Spinal cord (tissue), 10 donors: ENCODE measurements around the gene LCOR. TPM values are rescaled to one million over a fixed set of nuclear protein-coding genes. Genes with fewer than 3 reads are reported as not detected.
"Not testable (repeated sequence)": the region's sequence is repeated elsewhere in the genome, so short reads cannot be mapped to it uniquely, and the experiment has no call there.

Experiments
- DNase-seq, 6 donors: peaks; one replicate each; pipeline versions ENCODE4 v3.0.0 to v3.0.0-alpha.2; 2013 to 2015; ENCODE audit warnings: low spot score in 6 of 6, low read depth in 4 of 6
- H3K27ac ChIP-seq: one replicate; pipeline ENCODE4 v1.5.1; 2013; ENCODE audit warnings: low read depth, low read length, control low read depth
- H3K27me3 ChIP-seq: one replicate; pipeline ENCODE4 v1.6.1; 2013; ENCODE audit warnings: low read length; ENCODE audit not compliant: control insufficient read depth, insufficient read depth
- H3K36me3 ChIP-seq: one replicate; pipeline ENCODE4 v1.6.1; 2013; ENCODE audit warnings: low read length; ENCODE audit not compliant: control insufficient read depth, insufficient read depth
- H3K4me1 ChIP-seq: one replicate; pipeline ENCODE4 v1.6.1; 2013; ENCODE audit warnings: low read length; ENCODE audit not compliant: control insufficient read depth, insufficient read depth
- H3K4me3 ChIP-seq: one replicate; pipeline ENCODE4 v1.5.1; 2013; ENCODE audit warnings: low read depth, low read length, control low read depth
- H3K9me3 ChIP-seq: one replicate; pipeline ENCODE4 v1.6.1; 2013; ENCODE audit warnings: low read length; ENCODE audit not compliant: control insufficient read depth, insufficient read depth
- WGBS: methylation state at CpG from one replicate; pipeline ENCODE4 v1.1.5; 2013; ENCODE audit warnings: missing lambda C conversion rate; ENCODE audit not compliant: insufficient coverage; 5-methylcytosine and 5-hydroxymethylcytosine counted together
- polyA plus RNA-seq, 2 donors: library from polyadenylated mRNA; unstranded; fragments of 120-200 nt; gene quantifications; one replicate each; pipeline ENCODE4 v1.2.1, GENCODE V29; 2013; ENCODE audit not compliant: insufficient read length in 2 of 2
- total RNA-seq, 2 donors: library from RNA; depleted of rRNA in 1 of 2; stranded (reverse); fragments of 120-200 nt in 1 of 2; fragments of >200 nt in 1 of 2; gene quantifications; one replicate each; pipeline versions ENCODE4 v1.2.3 to v1.2.4, GENCODE V29; 2013 to 2014
- donor health status: healthy.

Gene LCOR
- total and polyA plus RNA-seq, 4 donors: 12.6 to 59.8 (median 22.0) TPM

GRCh38 chr10:96835899-96836298 is 3.8 kb downstream of the LCOR start:
- Histone ChIP-seq H3K4me1 (peaks cover 5% of the 10 kb centered on the region), H3K9me3 (no peaks in the 10 kb centered on the region), H3K27me3 (no peaks in the 10 kb centered on the region), H3K4me3 (no peak overlapping the region), H3K27ac (no peak overlapping the region), H3K36me3 (no peaks in the 10 kb centered on the region)
- WGBS: no CpG with 5 or more reads among the region's 1 CpG
- DNase-seq: no peak

GRCh38 chr10:96838529-96838928 is 6.4 kb downstream of the LCOR start:
- Histone ChIP-seq H3K27me3 (no peaks in the 10 kb centered on the region), H3K27ac (no peak overlapping the region), H3K9me3 (no peaks in the 10 kb centered on the region), H3K4me3 (no peak overlapping the region), H3K4me1 (peaks cover 4% of the 10 kb centered on the region), H3K36me3 (no peaks in the 10 kb centered on the region)
- WGBS: 92% methylated on average over 2 of the region's 4 CpGs
- no peak for DNase-seq

- Histone ChIP-seq H3K9me3 (no peaks in the 10 kb centered on the region), H3K27ac (no peak overlapping the region), H3K4me1 (no peaks in the 10 kb centered on the region), H3K36me3 (no peaks in the 10 kb centered on the region), H3K27me3 (no peaks in the 10 kb centered on the region), H3K4me3 (no peak overlapping the region)
- DNase-seq: no peak
- WGBS: 94% methylated on average over 3 of the region's 7 CpGs
Measured at GRCh38 chr10:96840841-96841518, 8.9 kb downstream of the LCOR start.

- H3K27me3 ChIP-seq: no peaks in the 10 kb centered on the region
- H3K9me3 ChIP-seq: no peaks in the 10 kb centered on the region
- no peak for DNase-seq
- WGBS: 84% methylated on average over 2 of the region's 8 CpGs
- H3K27ac ChIP-seq: no peak overlapping the region
- H3K4me1 ChIP-seq: peaks cover 3% of the 10 kb centered on the region
- H3K4me3 ChIP-seq: no peak overlapping the region
- no peaks in the 10 kb centered on the region for H3K36me3 ChIP-seq
Measured at GRCh38 chr10:96842896-96843723, 11.0 kb downstream of the LCOR start.

GRCh38 chr10:96843823-96844222 is 11.7 kb downstream of the LCOR start:
- no peak overlapping the region for H3K27ac ChIP-seq
- H3K36me3 ChIP-seq: no peaks in the 10 kb centered on the region
- no CpG with 5 or more reads among the region's 2 CpGs for WGBS
- peaks cover 3% of the 10 kb centered on the region for H3K4me1 ChIP-seq
- no peak overlapping the region for H3K4me3 ChIP-seq
- H3K9me3 ChIP-seq: no peaks in the 10 kb centered on the region
- H3K27me3 ChIP-seq: no peaks in the 10 kb centered on the region
- DNase-seq: no peak

GRCh38 chr10:96846395-96846794 is 14.3 kb downstream of the LCOR start:
- H3K9me3 ChIP-seq: no peaks in the 10 kb centered on the region
- no peak for DNase-seq
- H3K4me1 ChIP-seq: peaks cover 3% of the 10 kb centered on the region
- WGBS: no CpG with 5 or more reads among the region's 1 CpG
- H3K36me3 ChIP-seq: no peaks in the 10 kb centered on the region
- H3K4me3 ChIP-seq: no peak overlapping the region
- H3K27ac ChIP-seq: no peak overlapping the region
- no peaks in the 10 kb centered on the region for H3K27me3 ChIP-seq

GRCh38 chr10:96846926-96847325 is 14.8 kb downstream of the LCOR start:
- no peaks in the 10 kb centered on the region for H3K27me3 ChIP-seq
- H3K9me3 ChIP-seq: no peaks in the 10 kb centered on the region
- no peaks in the 10 kb centered on the region for H3K36me3 ChIP-seq
- H3K4me3 ChIP-seq: no peak overlapping the region
- DNase-seq: no peak
- no peak overlapping the region for H3K27ac ChIP-seq
- H3K4me1 ChIP-seq: peaks cover 3% of the 10 kb centered on the region
- WGBS: 100% methylated on average over 3 of the region's 5 CpGs

- H3K27ac ChIP-seq, H3K4me3 ChIP-seq, H3K36me3 ChIP-seq, DNase-seq, H3K4me1 ChIP-seq, H3K9me3 ChIP-seq, H3K27me3 ChIP-seq: not testable (repeated sequence)
- WGBS: 93% methylated on average over 5 of the region's 12 CpGs
Measured at GRCh38 chr10:96847356-96847755, 15.3 kb downstream of the LCOR start.

GRCh38 chr10:96850113-96850512 is 18.0 kb downstream of the LCOR start:
- Histone ChIP-seq H3K36me3 (no peaks in the 10 kb centered on the region), H3K27me3 (no peaks in the 10 kb centered on the region), H3K9me3 (no peaks in the 10 kb centered on the region), H3K27ac (no peak overlapping the region), H3K4me1 (peaks cover 3% of the 10 kb centered on the region), H3K4me3 (no peak overlapping the region)
- no peak for DNase-seq
- WGBS: 98% methylated on average over 5 of the region's 5 CpGs

- peak in 1 of 6 donors; percentile 37 for DNase-seq
- H3K27ac ChIP-seq: no peak overlapping the region
- H3K9me3 ChIP-seq: no peaks in the 10 kb centered on the region
- no peaks in the 10 kb centered on the region for H3K27me3 ChIP-seq
- H3K36me3 ChIP-seq: no peaks in the 10 kb centered on the region
- H3K4me1 ChIP-seq: peaks cover 3% of the 10 kb centered on the region
- WGBS: 100% methylated on average over 1 of the region's 3 CpGs
- no peak overlapping the region for H3K4me3 ChIP-seq
Measured at GRCh38 chr10:96850825-96851224, 18.7 kb downstream of the LCOR start.
